Colon (tissue), 2 donors: ENCODE results near the gene TBCK.
"Not testable (repeated sequence)": the region's sequence is repeated elsewhere in the genome, so short reads cannot be mapped to it uniquely, and the experiment has no call there.

ENCODE experiments used
- FAIRE-seq: peaks from 2 replicates; lab custom pipeline; 2012; peaks lifted over from hg19 to GRCh38; lab: Jason Lieb, UNC
- donor health status: control.
- donor health status: control.

TBCK gene

GRCh38 chr4:106213291-106213690, 102.7 kb downstream of the TBCK start:
- FAIRE-seq = not testable (repeated sequence)

- FAIRE-seq = no peak
Measured at GRCh38 chr4:106210021-106210420, 106.0 kb downstream of the TBCK start.

GRCh38 chr4:106208481-106209460, 107.2 kb downstream of the TBCK start:
- FAIRE-seq = no peak

- no peak for FAIRE-seq
Measured at GRCh38 chr4:106201373-106201772, 114.6 kb downstream of the TBCK start.

- no peak for FAIRE-seq
Measured at GRCh38 chr4:106195435-106195950, 120.5 kb downstream of the TBCK start.

- no peak for FAIRE-seq
Measured at GRCh38 chr4:106194801-106195200, 121.2 kb downstream of the TBCK start.

GRCh38 chr4:106192131-106192530, 123.9 kb downstream of the TBCK start:
- no peak for FAIRE-seq

GRCh38 chr4:106186201-106186600, 129.8 kb downstream of the TBCK start:
- no peak for FAIRE-seq

GRCh38 chr4:106183551-106183950, 132.5 kb downstream of the TBCK start:
- no peak for FAIRE-seq

GRCh38 chr4:106172861-106173260, 143.1 kb downstream of the TBCK start:
- no peak for FAIRE-seq

- FAIRE-seq = no peak
Measured at GRCh38 chr4:106165351-106166010, 150.5 kb downstream of the TBCK start.

- FAIRE-seq = no peak
Measured at GRCh38 chr4:106162278-106162677, 153.7 kb downstream of the TBCK start.

GRCh38 chr4:106160560-106160959, 155.4 kb downstream of the TBCK start:
- no peak for FAIRE-seq

- FAIRE-seq = no peak
Measured at GRCh38 chr4:106149911-106150310, 166.1 kb downstream of the TBCK start.

GRCh38 chr4:106149026-106149425, 167.0 kb downstream of the TBCK start:
- no peak for FAIRE-seq

GRCh38 chr4:106142616-106143127, 173.3 kb downstream of the TBCK start:
- no peak for FAIRE-seq

GRCh38 chr4:106140601-106141000, 175.4 kb downstream of the TBCK start:
- no peak for FAIRE-seq

GRCh38 chr4:106136777-106137331, 179.2 kb downstream of the TBCK start:
- FAIRE-seq = no peak

- no peak for FAIRE-seq
Measured at GRCh38 chr4:106132045-106132444, 184.0 kb downstream of the TBCK start.

GRCh38 chr4:106126062-106126461, 189.9 kb downstream of the TBCK start:
- no peak for FAIRE-seq

- not testable (repeated sequence) for FAIRE-seq
Measured at GRCh38 chr4:106119949-106120555, 196.0 kb downstream of the TBCK start.

GRCh38 chr4:106116025-106116424, 200.0 kb downstream of the TBCK start:
- FAIRE-seq = no peak
